Epithelial cell of esophagus (primary cell): ENCODE measurements around the gene MTUS2.

Source experiments
- DNase-seq: peaks from one replicate; pipeline ENCODE4 v3.0.0; 2010; ENCODE audit warnings: low read depth
- H3K4me3 ChIP-seq: 2 replicates; pipeline ENCODE4 v1.5.1; 2011; ENCODE audit warnings: mild to moderate bottlenecking, low read length, control low read depth
- TF ChIP-seq, protein P1 (sequence below): IDR thresholded peaks from 2 replicates; pipeline ENCODE4 v1.5.1; 2011; ENCODE audit warnings: low read depth, mild to moderate bottlenecking, low read length, control low read depth, inconsistent platforms; ENCODE audit not compliant: insufficient read depth; ENCODE audit errors: missing control alignments

The MTUS2 gene

DNA sequence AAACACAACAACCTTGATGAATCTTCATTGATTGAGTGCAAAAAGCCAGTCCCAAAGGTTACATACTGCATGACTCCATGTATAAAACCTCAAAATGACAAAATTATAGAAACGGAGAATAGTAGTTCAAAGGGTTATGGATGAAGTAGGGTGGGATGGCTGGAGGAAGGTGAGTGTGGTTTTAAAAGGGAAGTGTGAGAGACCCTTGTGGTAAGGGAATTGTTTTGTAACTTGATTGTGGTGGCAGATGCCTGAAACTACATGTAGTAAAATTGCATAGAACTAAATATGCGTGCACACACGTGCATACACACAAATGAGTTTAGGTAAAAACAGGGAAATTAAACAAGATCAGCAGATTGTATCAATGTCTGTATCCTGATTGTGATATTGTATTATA lies 340.7 kb downstream of the MTUS2 start:
- no peak for DNase-seq
- no peak overlapping the region for H3K4me3 ChIP-seq
- TF ChIP-seq, protein P1, sequence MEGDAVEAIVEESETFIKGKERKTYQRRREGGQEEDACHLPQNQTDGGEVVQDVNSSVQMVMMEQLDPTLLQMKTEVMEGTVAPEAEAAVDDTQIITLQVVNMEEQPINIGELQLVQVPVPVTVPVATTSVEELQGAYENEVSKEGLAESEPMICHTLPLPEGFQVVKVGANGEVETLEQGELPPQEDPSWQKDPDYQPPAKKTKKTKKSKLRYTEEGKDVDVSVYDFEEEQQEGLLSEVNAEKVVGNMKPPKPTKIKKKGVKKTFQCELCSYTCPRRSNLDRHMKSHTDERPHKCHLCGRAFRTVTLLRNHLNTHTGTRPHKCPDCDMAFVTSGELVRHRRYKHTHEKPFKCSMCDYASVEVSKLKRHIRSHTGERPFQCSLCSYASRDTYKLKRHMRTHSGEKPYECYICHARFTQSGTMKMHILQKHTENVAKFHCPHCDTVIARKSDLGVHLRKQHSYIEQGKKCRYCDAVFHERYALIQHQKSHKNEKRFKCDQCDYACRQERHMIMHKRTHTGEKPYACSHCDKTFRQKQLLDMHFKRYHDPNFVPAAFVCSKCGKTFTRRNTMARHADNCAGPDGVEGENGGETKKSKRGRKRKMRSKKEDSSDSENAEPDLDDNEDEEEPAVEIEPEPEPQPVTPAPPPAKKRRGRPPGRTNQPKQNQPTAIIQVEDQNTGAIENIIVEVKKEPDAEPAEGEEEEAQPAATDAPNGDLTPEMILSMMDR = no peak

DNA sequence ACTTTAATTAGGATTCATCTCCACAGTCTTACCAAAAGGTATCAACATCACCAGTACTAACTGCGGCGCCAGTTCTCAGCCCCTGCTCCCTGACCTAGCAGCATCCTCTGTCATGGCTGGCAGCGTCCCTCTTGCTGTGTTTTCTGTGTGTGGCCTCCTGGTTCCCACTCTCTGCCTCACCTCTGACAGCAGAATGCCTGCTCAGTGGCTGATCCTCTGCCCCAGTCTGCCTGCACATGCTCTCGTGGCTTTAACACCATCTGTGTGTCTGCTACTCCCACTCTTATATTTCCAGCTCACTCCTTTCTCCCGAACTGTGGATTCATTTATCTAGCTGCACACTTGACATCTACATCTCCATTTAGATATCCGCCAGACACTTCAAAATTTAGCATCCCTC lies 341.5 kb downstream of the MTUS2 start:
- TF ChIP-seq, protein P1 = no peak
- no peak for DNase-seq
- no peak overlapping the region for H3K4me3 ChIP-seq

DNA sequence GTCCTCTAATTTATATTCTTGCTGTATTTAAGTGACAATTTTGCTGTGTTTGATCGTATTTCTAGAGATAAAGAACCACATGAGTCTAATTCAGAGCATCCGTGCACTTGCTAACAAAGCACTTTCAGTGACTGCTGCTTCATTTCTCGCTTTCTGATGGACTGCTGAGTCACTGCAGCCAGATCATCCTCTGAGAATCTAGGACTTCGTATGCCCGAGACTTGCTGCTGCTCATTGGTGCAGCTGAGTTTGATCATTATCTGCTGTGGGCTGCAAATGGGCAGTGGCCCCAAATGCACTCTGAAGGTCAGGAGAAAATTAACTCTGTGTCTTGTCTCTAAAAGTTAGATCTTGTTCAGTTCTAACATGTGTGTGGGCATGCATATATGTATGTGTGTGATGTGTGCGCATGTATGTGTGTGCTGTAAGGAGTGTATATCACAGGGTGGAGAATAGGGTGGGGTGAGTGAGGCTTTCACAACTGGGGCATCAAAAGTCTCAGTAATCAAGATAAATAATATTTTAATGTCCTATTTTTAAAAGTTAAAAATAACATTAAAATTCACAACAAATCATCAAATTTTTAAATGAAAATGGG lies 342.6 kb downstream of the MTUS2 start:
- DNase-seq = no peak
- H3K4me3 ChIP-seq = no peak overlapping the region
- TF ChIP-seq, protein P1 = no peak

DNA sequence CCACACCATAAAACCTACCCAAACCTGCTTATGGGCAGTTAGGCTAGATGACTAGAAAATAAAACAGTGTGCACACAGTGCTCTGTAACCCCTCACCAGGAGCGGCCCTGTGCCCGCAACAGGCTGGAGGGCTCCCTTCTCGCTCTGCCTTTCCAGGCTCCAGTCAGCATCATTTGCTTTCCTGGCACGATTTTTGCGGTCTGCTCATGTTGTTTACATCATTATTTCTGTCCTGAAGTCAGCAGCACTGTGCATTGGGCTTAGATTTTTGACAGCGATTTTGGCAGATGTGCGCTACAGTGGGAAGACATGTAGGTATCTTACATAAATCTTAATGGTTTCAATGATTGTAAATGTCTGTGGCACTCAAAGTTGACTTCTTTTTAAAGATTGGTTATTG lies 344.0 kb downstream of the MTUS2 start:
- no peak for DNase-seq
- H3K4me3 ChIP-seq = no peak overlapping the region
- TF ChIP-seq, protein P1 = no peak

DNA sequence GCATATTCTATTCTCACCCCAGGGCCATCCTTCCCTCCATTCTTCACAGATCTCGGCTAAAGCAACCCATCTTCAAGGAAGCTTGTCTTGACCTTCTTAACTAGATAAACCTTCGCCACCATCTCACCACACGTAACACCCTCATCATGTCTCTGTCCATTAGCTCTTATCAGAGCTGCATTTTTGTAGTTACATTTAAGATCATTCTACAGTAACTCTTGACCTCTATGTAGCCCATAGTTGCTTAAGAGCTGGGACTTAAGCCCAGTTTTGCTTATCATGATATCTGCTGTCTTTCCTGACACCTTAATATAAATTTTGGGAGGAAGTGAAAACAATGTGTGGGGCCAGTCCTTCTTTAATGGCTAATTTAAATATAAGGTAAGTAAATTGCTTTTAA lies 345.1 kb downstream of the MTUS2 start:
- no peak overlapping the region for H3K4me3 ChIP-seq
- TF ChIP-seq, protein P1 = no peak
- DNase-seq = no peak

DNA sequence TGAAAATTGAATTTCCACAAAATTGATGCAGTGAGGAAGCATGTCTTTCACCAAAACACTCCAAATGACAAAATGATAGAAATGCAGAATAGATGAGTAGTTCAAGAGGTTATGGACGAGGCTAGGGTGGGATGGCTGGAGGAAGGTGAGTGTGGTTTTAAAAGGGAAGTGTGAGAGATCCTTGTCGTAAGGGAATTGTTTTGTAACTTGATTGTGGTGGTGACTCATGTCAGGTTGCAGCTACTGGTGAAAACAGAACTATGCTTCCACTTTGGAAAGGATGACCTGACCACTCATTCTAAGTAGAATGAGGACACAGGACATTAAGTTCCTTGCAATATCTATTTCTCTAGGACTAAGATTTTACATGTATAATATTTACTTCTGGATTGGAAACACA lies 345.7 kb downstream of the MTUS2 start:
- DNase-seq = no peak
- H3K4me3 ChIP-seq = no peak overlapping the region
- TF ChIP-seq, protein P1 = no peak

DNA sequence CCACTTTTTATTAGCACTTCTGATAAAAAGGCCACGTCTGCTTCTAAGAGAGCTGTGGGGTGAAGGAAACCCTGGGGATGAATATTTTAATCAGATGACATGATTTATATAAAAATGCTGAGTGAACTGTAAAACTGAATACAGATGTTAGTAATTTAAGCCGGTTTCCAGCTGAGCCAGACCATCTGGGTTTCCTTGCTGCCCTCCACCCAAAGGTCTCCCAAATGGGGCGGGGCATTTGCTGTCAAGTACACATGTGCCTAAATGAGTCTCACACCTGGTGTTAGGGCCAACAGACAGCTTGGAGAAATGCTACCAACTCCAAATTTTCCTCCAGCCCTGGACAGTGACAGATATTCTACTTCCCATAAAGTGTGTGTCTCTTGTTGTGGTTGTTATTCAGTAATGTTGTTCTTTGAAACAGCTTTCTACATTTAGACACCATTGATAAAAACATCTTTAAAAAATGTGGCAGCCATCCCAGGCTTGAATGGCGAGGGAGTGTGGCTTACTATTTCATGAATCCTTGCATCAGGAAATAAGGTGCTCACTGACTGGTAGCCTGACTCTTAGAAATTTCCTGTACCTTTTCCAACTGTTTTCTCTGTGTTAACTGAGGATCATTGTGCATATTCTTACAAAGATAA lies 350.4 kb downstream of the MTUS2 start:
- no peak for DNase-seq
- no peak overlapping the region for H3K4me3 ChIP-seq
- TF ChIP-seq, protein P1 = no peak
